GM21737 (cell line): ENCODE results near the gene R3HDM1.
"Not testable (repeated sequence)": the region's sequence is repeated elsewhere in the genome, so short reads cannot be mapped to it uniquely, and the experiment has no call there.

ENCODE experiments used
- ATAC-seq: cut with Tn5 transposase; IDR thresholded peaks from one replicate; pipeline ENCODE4 v1.9.1; 2021; ENCODE audit warnings: mild to moderate bottlenecking, moderate library complexity; ENCODE audit not compliant: unreplicated experiment

The R3HDM1 gene

GRCh38 chr2:135637456-135638087 is 106.3 kb downstream of the R3HDM1 start:
- ATAC-seq = no peak

DNA sequence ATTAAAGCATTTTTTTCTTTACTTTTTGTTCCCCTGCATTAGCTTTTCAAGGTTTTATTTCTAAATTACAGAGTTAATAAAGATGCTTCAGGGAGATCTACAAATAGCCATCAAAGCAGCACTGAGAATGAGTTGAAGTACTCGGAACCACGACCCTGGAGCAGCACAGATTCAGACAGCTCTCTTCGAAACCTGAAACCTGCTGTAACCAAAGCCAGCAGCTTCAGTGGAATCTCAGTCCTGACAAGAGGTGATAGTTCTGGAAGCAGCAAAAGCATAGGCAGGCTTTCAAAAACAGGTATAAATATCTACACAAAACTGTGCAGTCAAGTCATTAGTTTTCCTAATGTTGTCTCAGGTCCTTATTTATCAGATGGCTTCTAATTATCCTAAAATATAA is 107.5 kb downstream of the R3HDM1 start:
- no peak for ATAC-seq

DNA sequence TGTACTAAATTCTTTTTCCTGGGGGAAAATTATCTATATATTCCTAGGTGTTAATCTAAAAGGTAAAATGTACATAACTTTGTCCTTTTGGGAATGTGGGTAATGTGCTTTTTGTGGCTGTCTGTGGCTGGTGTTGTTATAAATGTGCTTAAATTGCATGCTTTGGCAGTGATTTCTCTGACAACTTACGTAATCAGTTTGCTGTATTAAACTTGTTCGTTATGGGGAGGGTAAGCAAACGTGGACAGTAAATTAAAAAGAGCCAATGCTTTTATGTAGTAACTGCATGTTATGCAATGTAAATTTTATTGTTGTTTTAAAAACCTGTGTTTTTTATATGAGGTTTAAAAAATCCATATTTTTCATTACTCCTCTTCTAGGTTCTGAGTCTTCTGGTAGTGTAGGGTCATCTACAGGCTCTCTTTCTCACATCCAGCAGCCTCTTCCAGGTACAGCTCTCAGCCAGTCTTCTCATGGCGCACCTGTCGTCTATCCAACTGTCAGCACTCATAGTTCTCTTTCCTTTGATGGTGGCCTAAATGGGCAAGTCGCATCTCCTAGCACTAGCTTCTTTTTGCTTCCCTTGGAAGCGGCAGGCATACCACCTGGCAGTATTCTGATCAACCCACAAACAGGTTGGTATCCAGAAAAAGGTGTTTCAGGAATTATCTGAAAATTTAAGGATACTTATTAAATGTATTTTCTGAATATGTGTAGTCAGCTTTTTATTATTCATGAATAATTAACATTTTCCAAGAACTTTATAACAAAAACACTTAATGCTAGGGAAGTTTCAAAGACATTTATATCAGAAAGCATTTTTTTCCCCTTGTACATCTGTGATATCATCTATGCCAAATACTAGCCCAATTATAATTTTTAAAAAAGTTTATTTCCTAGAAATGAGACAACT is 110.1 kb downstream of the R3HDM1 start:
- ATAC-seq = no peak

DNA sequence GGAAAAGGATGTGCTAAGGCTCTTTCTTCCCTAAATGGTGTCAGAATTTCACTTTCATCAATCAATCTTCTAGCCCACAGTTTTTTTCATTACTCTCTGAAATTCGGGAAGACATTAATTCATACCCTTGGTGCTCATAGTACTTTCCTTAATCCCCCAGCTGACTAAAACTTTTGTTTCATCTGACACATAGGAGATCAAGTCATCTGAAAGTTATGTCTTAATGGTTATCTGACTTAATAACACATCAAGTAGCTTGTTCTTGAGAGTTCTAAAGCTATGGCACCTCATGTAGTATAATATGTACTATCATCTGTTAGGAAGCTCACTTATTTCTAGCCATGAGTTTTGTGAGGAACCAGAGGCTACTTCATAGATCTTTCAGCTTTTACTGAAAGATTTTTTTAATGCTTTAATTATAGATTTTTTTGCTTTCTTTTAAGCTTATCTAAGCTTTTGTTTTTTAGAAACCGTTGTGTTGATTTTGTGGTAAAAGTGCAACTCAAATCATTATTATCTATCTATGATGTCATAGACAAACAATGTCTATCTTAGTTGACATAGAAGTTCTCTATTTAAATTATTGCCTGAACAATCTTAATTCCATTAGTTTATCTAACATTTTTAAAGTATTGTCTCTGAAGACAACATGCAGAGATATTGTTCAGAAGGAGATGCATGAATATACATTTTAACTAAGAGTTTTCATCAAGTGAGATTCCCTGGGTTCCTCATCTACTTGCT is 116.7 kb downstream of the R3HDM1 start:
- ATAC-seq = no peak

- ATAC-seq = no peak
Observed at GRCh38 chr2:135650721-135651120, 119.4 kb downstream of the R3HDM1 start.

- ATAC-seq = no peak
Observed at GRCh38 chr2:135651717-135652116, 120.4 kb downstream of the R3HDM1 start.

GRCh38 chr2:135654239-135654638 is 123.0 kb downstream of the R3HDM1 start:
- not testable (repeated sequence) for ATAC-seq

DNA sequence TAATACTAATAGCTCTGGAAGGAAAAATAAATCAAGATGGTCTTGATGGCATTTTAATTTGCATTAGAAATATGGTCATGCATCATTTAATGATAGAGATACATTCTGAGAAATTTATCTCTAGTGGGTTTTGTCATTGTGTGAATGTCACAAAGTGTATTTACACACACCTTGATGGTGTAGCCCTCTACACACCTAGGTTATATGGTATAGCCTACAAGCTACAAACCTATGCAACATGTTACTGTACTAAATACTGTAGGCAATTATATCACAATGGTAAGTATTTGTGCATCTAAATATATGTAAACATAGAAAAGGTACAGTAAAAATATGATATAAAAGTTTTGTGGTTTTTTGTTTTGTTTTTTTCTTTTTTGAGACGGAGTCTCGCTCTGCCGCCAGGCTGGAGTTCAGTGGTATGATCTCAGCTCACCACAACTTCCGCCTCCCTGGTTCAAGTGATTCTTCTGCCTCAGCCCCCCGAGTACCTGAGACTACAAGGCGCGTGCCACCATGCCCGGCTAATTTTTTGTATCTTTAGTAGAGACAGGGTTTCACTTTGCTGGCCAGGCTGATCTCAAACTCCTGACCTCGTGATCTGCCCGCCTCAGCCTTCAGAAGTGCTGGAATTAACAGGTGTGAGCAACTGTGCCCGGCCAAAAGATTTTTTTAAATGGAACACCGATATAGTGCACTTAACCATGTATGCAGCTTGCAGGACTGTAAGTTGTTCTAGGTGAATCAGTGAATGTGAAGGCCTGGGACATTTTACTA is 126.7 kb downstream of the R3HDM1 start:
- ATAC-seq = no peak

DNA sequence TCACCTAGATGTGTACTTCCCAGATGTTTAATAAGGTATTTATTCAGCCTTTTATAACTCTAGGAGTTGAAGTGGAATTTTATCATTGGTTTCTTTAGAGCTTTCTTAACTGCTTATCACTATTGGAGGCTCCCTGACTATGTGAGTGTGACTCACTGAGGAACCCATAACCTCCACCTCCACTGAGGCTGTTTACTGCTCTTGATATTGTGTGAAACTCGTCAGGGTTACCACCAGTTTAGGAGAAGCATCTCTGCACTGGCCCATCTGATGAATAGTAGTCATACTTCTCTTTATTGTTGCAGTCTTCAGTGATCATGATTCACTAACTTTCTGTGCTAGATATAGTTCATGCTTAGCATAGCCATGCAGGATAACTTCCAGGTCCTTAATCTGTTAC is 130.8 kb downstream of the R3HDM1 start:
- no peak for ATAC-seq

GRCh38 chr2:135663148-135663700 is 131.9 kb downstream of the R3HDM1 start:
- no peak for ATAC-seq

GRCh38 chr2:135664623-135665068 is 133.4 kb downstream of the R3HDM1 start:
- peak; percentile 71 for ATAC-seq

- no peak for ATAC-seq
Observed at GRCh38 chr2:135667045-135667444, 135.8 kb downstream of the R3HDM1 start.

- no peak for ATAC-seq
Observed at GRCh38 chr2:135674453-135674852, 143.2 kb downstream of the R3HDM1 start.

DNA sequence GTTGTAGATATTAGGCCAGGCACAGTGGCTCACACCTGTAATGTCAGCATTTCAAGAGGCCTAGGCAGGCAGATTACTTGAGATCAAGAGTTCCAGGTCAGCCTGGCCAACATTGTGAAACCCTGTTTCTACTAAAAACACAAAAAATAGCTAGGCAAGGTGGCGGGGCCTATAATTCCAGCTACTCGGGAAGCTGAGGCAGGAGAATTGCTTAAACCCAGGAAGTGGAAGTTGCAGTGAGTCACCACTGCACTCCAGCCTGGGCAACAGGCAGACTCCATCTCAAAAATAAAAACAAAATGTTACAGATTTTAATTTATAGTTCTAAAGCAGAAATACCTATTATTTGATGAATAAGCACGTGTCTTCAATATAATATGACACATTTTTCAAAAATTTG is 144.7 kb downstream of the R3HDM1 start:
- ATAC-seq = no peak

DNA sequence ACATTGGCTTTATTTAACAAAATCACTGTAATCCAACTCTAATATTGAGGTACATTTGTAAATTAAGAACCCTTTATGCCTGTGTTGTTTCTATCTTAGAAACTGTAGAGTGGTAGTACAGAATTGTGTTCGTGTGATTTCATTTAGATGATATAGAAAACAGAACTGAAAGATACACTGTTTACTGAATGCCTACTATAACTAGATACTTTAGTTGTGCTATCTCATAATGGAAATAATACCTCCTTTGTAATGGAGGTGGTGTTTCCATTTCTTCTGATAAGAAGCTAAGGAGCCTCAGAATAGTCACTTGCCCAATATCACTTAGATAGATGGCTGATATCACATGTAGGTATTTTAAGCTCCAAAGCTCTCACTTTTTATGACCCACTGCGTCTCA is 147.8 kb downstream of the R3HDM1 start:
- ATAC-seq = no peak

DNA sequence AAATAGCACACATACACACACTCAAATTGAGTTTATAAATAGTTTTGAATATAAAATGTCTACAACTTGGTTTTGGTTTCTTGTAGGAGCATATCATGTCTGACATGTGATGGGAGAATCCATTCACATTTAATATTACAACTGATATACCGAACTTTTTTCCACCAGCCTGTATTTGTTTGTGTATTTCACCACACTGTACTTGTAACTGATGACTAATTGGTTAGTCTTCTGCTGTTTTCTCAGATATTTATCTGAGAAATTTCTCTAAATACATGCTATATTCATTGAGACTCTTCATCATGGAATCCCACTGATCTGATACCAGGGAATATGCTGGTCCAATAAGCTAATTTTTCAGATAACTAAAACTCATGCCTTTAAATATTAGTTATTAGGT is 154.1 kb downstream of the R3HDM1 start:
- no peak for ATAC-seq

DNA sequence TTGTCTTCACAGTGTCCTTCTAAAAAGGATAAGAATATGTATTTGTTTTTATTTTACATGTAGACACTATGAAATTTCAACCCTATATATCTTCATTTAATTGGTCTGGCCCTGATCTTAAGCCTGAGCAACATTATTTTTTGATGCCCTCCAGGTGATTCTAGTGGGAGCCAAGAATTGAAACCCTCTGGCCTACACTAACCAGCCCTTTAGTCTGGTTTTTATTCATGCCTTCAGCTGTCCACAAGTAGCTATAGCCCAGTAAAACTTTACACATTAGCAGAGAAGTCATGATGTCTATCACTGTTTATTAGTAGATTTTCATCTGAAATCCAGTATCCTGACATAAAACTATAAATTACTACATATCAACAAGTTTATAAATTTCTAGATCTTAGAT is 157.7 kb downstream of the R3HDM1 start:
- ATAC-seq = no peak

- no peak for ATAC-seq
Observed at GRCh38 chr2:135689679-135690078, 158.4 kb downstream of the R3HDM1 start.

GRCh38 chr2:135694711-135695110 is 163.4 kb downstream of the R3HDM1 start:
- no peak for ATAC-seq

- ATAC-seq = no peak
Observed at GRCh38 chr2:135698838-135699237, 167.6 kb downstream of the R3HDM1 start.
